Activated CD8-positive, alpha-beta memory T cell treated with anti-CD3 and anti-CD28 coated beads, Interleukin-2, amount 10 ng/mL, durations not matched to agents 7 days and 5 days (primary cell): ENCODE results near the gene KRTAP4-5. TPM values are rescaled to one million over a fixed set of nuclear protein-coding genes. Genes with fewer than 3 reads are reported as not detected.
"Not testable (repeated sequence)": the region's sequence is repeated elsewhere in the genome, so short reads cannot be mapped to it uniquely, and the experiment has no call there.

Experiments
- ATAC-seq: fragments of 150-1000 bp; cut with Tn5 transposase; one replicate; pipeline ENCODE4 v1.10.0; 2021; ENCODE audit warnings: moderate library complexity
- CTCF ChIA-PET: fragments of 350-600 bp; sonication (Branson Sonifier 250); formaldehyde crosslinking; loops from one replicate; lab custom pipeline; 2021; ENCODE audit warnings: antibody characterized with exemption; lab: Charles Lee
- DNase-seq: peaks from one replicate; pipeline ENCODE4 v3.0.0-alpha.2; 2020
- H3K27ac Mint-ChIP-seq: one replicate; pipeline ENCODE4 v1.8.0; 2021; ENCODE audit warnings: mild to moderate bottlenecking, mixed read lengths
- H3K27me3 Mint-ChIP-seq: one replicate; pipeline ENCODE4 v1.8.0; 2021; ENCODE audit warnings: mixed read lengths
- H3K36me3 Mint-ChIP-seq: one replicate; pipeline ENCODE4 v1.8.0; 2021; ENCODE audit warnings: mild to moderate bottlenecking, mixed read lengths
- H3K4me1 Mint-ChIP-seq: one replicate; pipeline ENCODE4 v1.8.0; 2021; ENCODE audit warnings: mixed read lengths
- H3K4me3 Mint-ChIP-seq: one replicate; pipeline ENCODE4 v1.8.0; 2021; ENCODE audit warnings: mild to moderate bottlenecking, moderate library complexity, mixed read lengths
- H3K9me3 Mint-ChIP-seq: one replicate; pipeline ENCODE4 v1.8.0; 2022; ENCODE audit warnings: low read depth, mixed read lengths
- total RNA-seq, 2 experiments: library from RNA; stranded (reverse); gene quantifications; one replicate each; pipeline ENCODE4 v1.2.3, GENCODE V29; 2021

Gene KRTAP4-5
- total RNA-seq, 2 experiments from 2014 or later, result not detected

DNA sequence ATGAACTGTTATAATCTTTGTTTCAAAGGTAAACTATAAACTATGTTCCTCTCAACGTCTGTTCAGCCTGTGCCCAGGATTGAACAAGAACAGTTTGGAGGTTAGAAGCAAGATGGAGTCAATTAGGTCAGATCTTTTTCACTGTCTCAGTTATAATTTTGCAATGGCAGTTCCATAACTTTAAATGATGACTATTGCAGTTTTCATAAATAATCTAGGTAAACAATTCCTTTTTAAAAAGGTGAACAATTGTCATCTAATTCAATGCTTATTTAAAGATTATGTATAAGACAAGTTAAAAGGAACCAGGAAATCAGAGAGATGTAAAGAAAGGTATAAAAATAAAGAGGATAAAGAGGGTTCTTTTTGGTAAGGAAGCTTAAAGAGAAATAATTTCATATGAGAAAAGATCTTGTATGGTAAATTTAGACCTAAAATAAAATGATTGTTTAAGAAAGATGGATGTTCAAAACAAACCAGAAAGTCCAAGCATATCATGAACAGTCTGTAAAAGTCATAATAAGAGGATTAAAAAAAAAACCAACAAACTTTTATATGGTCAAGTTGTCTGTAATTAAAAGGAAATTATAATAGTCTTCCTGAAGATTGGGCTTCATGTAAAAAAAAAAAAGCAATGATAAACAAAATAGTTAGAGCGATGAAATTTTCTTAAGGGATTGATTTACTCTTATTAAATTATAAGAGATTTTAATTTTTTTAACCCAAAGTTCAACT, 38.3 kb downstream of the KRTAP4-5 start:
- CTCF ChIA-PET, result no interaction called here
- Mint-ChIP-seq H3K9me3 (peaks cover 5% of the 10 kb centered on the region), H3K36me3 (peaks cover 2% of the 10 kb centered on the region), H3K4me3 (no peak overlapping the region), H3K4me1 (peaks cover 6% of the 10 kb centered on the region), H3K27ac (no peak overlapping the region), H3K27me3 (peaks cover 27% of the 10 kb centered on the region)
- ATAC-seq (no peak), DNase-seq (no peak)

DNA sequence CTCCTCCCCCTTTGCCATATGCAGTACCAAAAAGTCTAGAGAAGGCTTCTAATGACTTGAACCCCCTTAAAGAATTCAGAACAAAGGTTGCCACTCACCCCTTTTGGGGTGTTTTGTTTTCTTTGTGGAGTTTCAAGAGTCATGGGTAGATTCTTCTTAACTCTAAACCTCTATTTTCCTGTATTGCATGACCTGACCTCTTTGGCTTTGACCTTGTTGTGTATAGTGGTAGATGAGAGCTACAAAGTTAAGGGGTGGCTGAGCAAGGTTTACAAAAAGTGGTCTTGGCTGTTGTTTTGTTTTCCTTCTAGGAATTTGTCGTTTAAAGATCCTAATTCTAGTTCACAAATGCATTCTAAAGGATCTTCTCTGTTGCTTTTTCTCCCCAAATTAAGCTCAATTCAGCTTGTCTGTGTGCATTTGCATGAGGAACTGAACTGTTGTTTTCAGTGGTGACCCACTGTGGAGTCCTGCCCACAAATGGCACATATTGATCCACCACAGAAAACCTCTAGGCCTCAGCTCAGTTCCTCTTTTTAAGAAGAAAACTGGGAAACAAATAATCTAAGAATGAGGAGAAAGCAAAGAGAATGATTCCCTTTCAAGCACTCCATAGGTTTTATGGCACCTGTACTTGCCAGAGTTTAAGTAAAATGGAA, 40.8 kb downstream of the KRTAP4-5 start:
- H3K27ac Mint-ChIP-seq, H3K4me3 Mint-ChIP-seq, ATAC-seq, CTCF ChIA-PET, H3K9me3 Mint-ChIP-seq, DNase-seq, H3K36me3 Mint-ChIP-seq, H3K4me1 Mint-ChIP-seq: not testable (repeated sequence)
- peaks cover 32% of the 10 kb centered on the region for H3K27me3 Mint-ChIP-seq

DNA sequence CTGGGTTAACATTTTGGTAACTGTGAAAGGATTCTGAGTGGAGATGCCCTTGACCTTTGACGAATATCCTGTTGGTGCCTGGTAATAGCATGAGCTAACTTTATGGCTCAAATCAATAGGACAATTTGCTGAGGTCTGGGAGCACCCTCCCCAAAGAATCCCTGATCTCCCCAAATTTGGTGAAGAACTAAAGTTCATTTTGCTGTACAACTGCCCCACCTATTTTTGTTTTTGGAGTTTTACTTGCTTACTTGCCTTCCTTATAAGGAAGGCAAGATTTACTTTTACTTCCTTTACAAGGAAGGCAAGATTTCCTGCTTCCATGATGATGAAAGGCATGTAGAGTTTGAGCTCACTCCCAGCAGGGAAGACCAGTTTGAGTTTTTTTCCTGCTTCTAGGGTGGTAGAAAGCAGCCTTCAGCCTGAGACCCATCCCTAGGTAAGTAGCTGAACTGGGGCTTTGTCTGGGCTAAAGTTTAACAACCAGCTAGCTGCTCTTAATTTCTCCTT, 41.6 kb downstream of the KRTAP4-5 start:
- CTCF ChIA-PET, result no interaction called here
- Mint-ChIP-seq H3K4me3 (no peak overlapping the region), H3K36me3 (peaks cover 2% of the 10 kb centered on the region), H3K4me1 (peaks cover 6% of the 10 kb centered on the region), H3K9me3 (peaks cover 5% of the 10 kb centered on the region), H3K27me3 (peaks cover 32% of the 10 kb centered on the region), H3K27ac (no peak overlapping the region)
- DNase-seq (no peak), ATAC-seq (no peak)

DNA sequence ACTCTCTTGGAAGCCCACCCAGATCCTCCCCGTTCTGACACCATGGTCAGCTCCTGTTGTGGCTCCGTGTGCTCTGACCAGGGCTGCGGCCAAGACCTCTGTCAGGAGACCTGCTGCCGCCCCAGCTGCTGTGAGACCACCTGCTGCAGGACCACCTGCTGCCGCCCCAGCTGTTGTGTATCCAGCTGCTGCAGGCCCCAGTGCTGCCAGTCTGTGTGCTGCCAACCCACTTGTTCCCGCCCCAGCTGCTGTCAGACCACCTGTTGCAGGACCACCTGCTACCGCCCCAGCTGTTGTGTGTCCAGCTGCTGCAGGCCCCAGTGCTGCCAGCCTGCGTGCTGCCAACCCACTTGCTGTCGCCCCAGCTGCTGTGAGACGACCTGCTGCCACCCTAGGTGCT, 44.3 kb downstream of the KRTAP4-5 start, which contains the start of gene KRTAP4-9:
Gene KRTAP4-9 (plus strand): TSS at position 43 of the 400 bp plus-strand sequence. CDS start 0 bp downstream, at position 43.
- DNase-seq, H3K36me3 Mint-ChIP-seq, CTCF ChIA-PET, ATAC-seq, H3K9me3 Mint-ChIP-seq, H3K4me3 Mint-ChIP-seq, H3K27ac Mint-ChIP-seq, H3K4me1 Mint-ChIP-seq: not testable (repeated sequence)
- H3K27me3 Mint-ChIP-seq, result peaks cover 25% of the 10 kb centered on the region

DNA sequence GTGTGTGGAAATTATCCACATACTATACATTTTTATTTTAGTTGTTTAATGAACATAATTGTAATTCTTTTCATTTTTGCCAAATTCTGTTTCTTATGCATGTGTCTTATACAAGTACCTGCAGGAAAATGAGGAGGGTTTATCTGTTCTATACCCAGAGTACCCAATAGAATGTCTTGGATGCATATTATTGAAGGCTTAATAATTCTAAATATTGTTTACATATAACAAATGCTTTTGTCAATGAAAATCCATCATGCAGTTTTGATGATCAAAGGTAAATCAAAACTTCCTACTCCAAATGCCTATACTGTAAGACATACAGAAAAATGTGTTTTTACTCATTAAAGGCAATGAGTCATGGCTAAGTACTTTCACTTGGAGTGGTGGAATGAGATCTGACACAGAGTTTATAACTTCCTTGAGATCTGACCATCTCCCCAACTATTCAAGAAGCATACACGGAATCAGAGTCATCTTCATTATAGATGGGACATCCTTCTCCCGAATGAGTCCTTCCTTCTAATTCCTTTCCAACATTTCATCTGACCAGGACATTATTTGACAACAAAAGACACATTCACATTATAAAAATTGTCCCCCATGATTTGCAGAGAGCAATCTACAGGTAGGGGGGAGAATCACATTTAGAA, 45.1 kb downstream of the KRTAP4-5 start:
- H3K36me3 Mint-ChIP-seq, ATAC-seq, CTCF ChIA-PET, H3K4me1 Mint-ChIP-seq, DNase-seq, H3K4me3 Mint-ChIP-seq, H3K27ac Mint-ChIP-seq, H3K9me3 Mint-ChIP-seq: not testable (repeated sequence)
- H3K27me3 Mint-ChIP-seq, result peaks cover 25% of the 10 kb centered on the region

DNA sequence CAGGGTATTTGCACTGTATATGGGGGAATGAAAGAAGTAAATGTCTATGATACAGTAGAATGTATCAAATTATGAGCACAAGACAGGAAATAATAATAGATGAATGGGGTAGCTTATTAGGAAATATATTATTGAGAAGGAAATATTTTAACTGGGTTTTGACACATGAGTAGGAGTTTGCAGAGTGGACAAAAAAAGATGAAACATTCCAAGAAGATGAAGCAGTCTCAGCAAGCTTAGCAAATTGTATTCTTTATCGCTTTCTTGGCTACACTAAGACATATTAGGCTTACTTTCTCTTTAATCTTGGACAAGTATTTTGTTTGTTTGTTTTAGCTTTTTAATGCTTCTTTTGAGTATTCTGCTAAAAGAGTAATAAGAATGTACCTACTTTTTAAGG, 45.7 kb downstream of the KRTAP4-5 start:
- no peak for DNase-seq
- CTCF ChIA-PET, result no interaction called here
- Mint-ChIP-seq H3K9me3 (no peaks in the 10 kb centered on the region), H3K27me3 (peaks cover 23% of the 10 kb centered on the region), H3K4me1 (peaks cover 5% of the 10 kb centered on the region), H3K36me3 (no peaks in the 10 kb centered on the region), H3K4me3 (no peak overlapping the region), H3K27ac (no peak overlapping the region)
- no peak for ATAC-seq

DNA sequence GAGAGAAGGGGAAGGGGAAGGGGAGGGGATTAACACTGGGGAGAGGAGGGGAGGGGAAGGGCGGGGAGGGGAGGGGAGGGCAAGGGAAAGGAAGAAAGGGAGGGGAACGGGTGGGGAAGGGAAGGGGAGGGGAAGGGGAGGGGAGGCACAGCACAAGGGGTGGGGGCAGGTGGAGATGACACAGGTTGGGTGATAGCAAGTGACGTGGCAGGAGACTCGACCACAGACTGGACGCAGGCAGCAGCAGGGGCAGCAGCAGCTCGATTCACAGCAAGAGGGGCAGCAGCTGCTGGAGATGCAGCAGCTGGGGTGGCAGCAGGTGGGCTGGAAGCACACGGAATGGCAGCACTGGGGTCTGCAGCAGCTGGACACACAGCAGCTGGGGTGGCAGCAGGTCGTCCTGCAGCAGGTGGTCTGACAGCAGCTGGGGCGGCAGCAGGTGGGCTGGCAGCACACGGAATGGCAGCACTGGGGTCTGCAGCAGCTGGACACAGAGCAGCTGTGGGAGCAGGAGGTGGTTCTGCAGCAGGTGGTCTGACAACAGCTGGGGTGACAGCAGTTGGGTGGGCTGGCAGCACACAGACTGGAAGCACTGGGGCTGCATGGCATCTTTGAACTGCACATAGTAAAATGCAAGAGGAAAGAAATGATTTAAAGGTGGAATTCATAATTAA, 47.9 kb downstream of the KRTAP4-5 start, which contains the start of gene KRTAP4-16:
Gene KRTAP4-16 (minus strand): TSS at position 624 of the 674 bp plus-strand sequence. CDS start 0 bp downstream, at position 624.
- H3K9me3 Mint-ChIP-seq, result no peaks in the 10 kb centered on the region
- H3K36me3 Mint-ChIP-seq, result no peaks in the 10 kb centered on the region
- H3K4me1 Mint-ChIP-seq, result no peaks in the 10 kb centered on the region
- no peak within 1 kb of the TSS for H3K27ac Mint-ChIP-seq
- H3K27me3 Mint-ChIP-seq, result peaks cover 20% of the 10 kb centered on the region
- no peak within 1 kb of the TSS for H3K4me3 Mint-ChIP-seq
- DNase-seq (no peak), ATAC-seq (no peak)
- CTCF ChIA-PET, result no interaction called here

DNA sequence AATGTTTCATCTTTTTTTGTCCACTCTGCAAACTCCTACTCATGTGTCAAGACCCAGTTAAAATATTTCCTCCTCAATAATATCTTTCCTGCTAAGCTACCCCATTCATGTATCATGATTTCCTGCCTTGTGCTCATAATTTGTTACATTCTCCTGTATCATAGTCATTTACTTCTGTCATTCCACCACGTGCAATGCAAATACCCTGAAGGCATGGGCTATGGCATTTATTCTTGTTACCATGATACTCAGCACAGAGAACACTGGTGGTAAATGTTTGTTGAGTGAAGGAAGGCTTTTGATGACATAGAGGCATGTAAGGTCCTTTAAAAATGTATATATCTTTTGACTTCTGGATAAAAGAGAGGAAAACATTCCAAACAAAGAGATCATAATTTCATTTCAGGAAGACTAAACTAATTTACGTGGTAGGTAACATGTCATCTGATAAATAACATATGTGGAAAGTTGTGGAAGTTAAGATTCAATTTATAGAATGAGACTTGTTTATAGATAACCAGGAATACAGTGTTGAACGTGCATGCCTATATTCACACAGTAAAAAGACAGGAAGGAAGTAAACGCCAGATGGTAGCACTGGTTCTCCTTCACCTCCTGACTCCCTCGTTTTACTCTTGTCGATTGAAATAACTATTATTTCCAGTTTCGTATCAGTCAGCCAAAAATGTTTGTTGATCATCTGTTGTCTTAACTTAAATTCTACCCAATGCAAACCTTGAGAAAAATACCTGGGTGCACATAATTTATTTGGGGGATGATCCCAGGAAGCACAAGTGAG, 49.7 kb downstream of the KRTAP4-5 start:
- CTCF ChIA-PET, H3K4me3 Mint-ChIP-seq, H3K36me3 Mint-ChIP-seq, H3K27ac Mint-ChIP-seq, DNase-seq, ATAC-seq, H3K9me3 Mint-ChIP-seq, H3K4me1 Mint-ChIP-seq: not testable (repeated sequence)
- peaks cover 23% of the 10 kb centered on the region for H3K27me3 Mint-ChIP-seq

Other genes with a start within 250 kb of the KRTAP4-5 start
- gene KRT23, start 212.2 kb downstream of the KRTAP4-5 start, total RNA-seq, result not detected
- gene KRT39, start 182.9 kb downstream of the KRTAP4-5 start, total RNA-seq, result not detected
- gene KRT40, start 165.5 kb downstream of the KRTAP4-5 start, total RNA-seq, result not detected
- not detected for gene KRTAP3-3, start 155.7 kb downstream of the KRTAP4-5 start, total RNA-seq
- gene KRTAP3-2, start 149.9 kb downstream of the KRTAP4-5 start, total RNA-seq, result not detected
- not detected for gene KRTAP3-1, start 140.7 kb downstream of the KRTAP4-5 start, total RNA-seq
- not detected for gene KRTAP1-5, start 122.6 kb downstream of the KRTAP4-5 start, total RNA-seq
- not detected for gene KRTAP1-4, start 119.6 kb downstream of the KRTAP4-5 start, total RNA-seq
- gene KRTAP1-3, start 115.0 kb downstream of the KRTAP4-5 start, total RNA-seq, result not detected
- gene KRTAP1-1, start 108.4 kb downstream of the KRTAP4-5 start, total RNA-seq, result not detected
- gene KRTAP2-1, start 102.5 kb downstream of the KRTAP4-5 start, total RNA-seq, result not detected
- not detected for gene KRTAP2-2, start 94.6 kb downstream of the KRTAP4-5 start, total RNA-seq
- not detected for gene KRTAP2-3, start 89.7 kb downstream of the KRTAP4-5 start, total RNA-seq
- not detected for gene KRTAP2-4, start 83.9 kb downstream of the KRTAP4-5 start, total RNA-seq
- not detected for gene KRTAP4-7, start 65.7 kb downstream of the KRTAP4-5 start, total RNA-seq
- gene KRTAP4-8, start 51.7 kb downstream of the KRTAP4-5 start, total RNA-seq, result not detected
- not detected for gene KRTAP4-16, start 47.6 kb downstream of the KRTAP4-5 start, total RNA-seq
- not detected for gene KRTAP4-9, start 44.4 kb downstream of the KRTAP4-5 start, total RNA-seq
- not detected for gene KRTAP4-11, start 31.5 kb downstream of the KRTAP4-5 start, total RNA-seq
- not detected for gene KRTAP4-12, start 25.6 kb downstream of the KRTAP4-5 start, total RNA-seq
- not detected for gene KRTAP4-6, start 9.3 kb downstream of the KRTAP4-5 start, total RNA-seq
- not detected for gene KRTAP4-4, start 10.9 kb upstream of the KRTAP4-5 start, total RNA-seq
- not detected for gene KRTAP4-3, start 18.4 kb upstream of the KRTAP4-5 start, total RNA-seq
- gene KRTAP4-2, start 28.4 kb upstream of the KRTAP4-5 start, total RNA-seq, result not detected
- gene KRTAP4-1, start 35.1 kb upstream of the KRTAP4-5 start, total RNA-seq, result not detected
- gene KRTAP9-1, start 40.1 kb upstream of the KRTAP4-5 start, total RNA-seq, result not detected
- not detected for gene KRTAP9-2, start 76.8 kb upstream of the KRTAP4-5 start, total RNA-seq
- gene KRTAP9-3, start 82.6 kb upstream of the KRTAP4-5 start, total RNA-seq, result not detected
- gene KRTAP9-8, start 88.2 kb upstream of the KRTAP4-5 start, total RNA-seq, result not detected
- gene KRTAP9-4, start 99.9 kb upstream of the KRTAP4-5 start, total RNA-seq, result not detected
- gene KRTAP9-9, start 105.6 kb upstream of the KRTAP4-5 start, total RNA-seq, result not detected
- not detected for gene KRTAP9-6, start 115.6 kb upstream of the KRTAP4-5 start, total RNA-seq
- not detected for gene KRTAP9-7, start 125.9 kb upstream of the KRTAP4-5 start, total RNA-seq
- gene KRTAP29-1, start 153.0 kb upstream of the KRTAP4-5 start, total RNA-seq, result not detected
- not detected for gene KRTAP16-1, start 159.5 kb upstream of the KRTAP4-5 start, total RNA-seq
- gene KRTAP17-1, start 165.9 kb upstream of the KRTAP4-5 start, total RNA-seq, result not detected
- gene KRT33A, start 201.0 kb upstream of the KRTAP4-5 start, total RNA-seq, result not detected
- gene KRT33B, start 220.0 kb upstream of the KRTAP4-5 start, total RNA-seq, result not detected
- not detected for gene KRT34, start 232.5 kb upstream of the KRTAP4-5 start, total RNA-seq
- gene KRT31, start 247.8 kb upstream of the KRTAP4-5 start, total RNA-seq, result not detected